ENCODE data around the gene ERC2.
"Not testable (repeated sequence)": the region's sequence is repeated elsewhere in the genome, so short reads cannot be mapped to it uniquely, and the experiment has no call there.

Gene ERC2

DNA sequence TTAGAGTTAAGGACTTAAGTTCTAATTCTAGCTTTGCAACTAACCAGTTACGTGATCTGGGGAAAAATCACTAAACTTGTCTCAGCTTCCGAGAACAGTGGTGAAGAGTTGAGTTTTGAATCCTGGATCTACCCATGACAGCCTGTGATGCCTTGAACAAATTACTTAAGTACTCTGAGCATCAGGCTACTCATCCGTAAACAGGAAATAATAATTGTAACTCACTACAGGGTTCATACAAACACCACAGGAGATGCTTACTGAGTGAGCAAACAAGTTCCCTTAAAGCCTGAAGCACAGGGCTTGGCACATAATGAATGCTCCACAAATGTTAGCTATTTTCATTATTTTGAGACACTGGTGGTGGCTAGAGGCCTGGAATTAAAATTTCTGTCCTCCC, 158.8 kb downstream of the ERC2 start:
- no peak for DNase-seq (ENCODE audit: low read depth)

DNA sequence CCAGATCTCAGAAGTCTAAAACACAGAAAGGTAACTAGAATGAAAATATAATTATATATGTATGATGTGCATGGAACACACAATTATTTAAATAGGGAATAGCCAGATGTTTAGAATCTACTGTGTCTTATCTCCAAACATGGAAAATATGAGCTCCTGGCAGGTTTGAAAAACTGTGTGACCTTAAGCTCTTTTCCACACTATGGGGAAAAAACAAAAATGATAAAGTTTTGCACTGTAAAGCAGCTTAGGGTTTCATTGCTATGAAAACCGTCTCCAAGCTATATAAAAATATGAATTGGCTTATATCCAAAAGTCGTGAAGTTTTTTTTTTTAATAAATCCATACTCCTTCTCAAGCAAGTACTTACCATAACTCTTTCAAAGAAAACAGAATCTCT, 159.8 kb downstream of the ERC2 start:
- DNase-seq (ENCODE audit: low read depth) = no peak

DNA sequence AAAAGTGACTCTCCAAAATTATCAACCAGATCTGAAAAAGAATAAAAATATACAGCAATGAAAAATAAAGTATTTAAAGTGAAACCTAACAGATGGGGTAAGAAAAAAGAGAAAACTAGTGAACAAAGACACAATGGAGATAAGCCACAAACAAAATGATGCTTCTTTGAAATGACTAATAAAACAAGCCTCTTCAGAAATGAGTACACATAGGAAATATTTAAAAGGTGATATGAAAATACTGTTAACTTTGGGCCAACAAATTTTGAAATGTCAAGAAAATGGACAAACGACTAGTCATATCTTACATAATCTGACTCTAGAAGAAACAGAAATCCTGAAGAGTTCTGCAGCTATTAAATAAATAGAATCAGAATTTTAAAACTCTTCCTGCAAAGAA, 164.2 kb downstream of the ERC2 start:
- DNase-seq (ENCODE audit: low read depth) = no peak

DNA sequence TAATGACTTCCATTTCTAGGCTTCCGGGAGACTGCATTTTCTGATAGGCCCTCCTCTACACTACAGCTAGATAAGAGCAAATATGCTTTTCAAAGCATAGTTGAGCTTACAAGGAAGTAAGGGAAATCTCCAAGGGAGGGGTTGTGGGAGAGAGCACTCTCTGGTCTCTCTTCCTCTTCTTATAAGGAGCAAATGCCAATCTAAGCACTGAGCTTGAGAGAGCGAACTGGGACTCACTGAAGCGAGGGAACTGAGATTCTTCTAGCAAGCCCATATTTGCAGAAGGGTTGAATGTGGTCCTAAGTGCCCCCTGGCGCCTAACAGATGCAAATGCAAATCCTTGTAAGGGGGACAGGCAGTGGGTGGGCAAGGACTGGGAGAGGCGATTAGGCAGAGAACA, 164.8 kb downstream of the ERC2 start:
- no peak for DNase-seq (ENCODE audit: low read depth)

DNA sequence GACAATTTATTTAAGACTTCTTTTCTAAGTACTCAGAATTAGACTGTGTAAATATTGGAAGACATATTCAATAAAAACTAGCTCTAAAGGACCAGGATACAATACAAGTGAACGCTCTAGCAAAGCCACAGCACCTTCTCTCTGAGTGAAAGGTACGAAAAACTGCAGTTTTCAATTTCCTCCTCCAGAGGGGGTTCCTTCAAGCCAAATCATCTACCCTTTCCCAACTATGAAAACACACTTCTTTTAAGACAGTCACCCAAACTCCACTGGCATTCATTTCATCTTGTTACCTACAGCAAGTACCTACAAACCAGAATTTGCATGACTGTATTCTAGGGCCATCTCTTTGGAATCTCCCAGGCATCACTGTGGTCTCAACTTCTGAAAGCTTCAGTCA, 165.8 kb downstream of the ERC2 start:
- no peak for DNase-seq (ENCODE audit: low read depth)

DNA sequence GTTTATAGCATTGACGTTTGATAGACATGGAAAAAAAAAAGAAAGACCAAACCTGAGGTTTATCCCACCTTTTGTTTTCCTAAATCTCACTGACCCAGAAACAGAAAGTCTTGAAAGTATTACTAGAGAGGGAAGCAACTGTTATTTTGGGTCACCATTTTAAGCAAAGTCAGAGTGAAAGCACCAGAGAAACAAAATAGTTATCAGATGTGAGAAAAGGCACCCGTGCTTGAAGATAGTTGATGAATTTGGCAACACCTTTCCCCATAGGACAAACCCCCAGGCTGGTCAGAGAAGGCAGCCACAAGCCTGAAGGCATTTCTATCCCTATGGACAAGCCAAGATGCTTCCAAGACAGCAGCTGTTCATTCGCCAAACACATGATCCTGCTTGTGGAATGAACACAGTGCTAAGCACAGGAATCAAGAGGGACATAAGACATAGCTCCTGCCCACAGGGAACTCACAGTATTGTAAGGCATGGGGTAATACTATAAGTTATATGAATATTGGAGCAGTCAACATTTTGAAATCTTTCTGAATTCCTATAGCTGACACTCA, 170.9 kb downstream of the ERC2 start:
- DNase-seq (ENCODE audit: low read depth) = no peak

DNA sequence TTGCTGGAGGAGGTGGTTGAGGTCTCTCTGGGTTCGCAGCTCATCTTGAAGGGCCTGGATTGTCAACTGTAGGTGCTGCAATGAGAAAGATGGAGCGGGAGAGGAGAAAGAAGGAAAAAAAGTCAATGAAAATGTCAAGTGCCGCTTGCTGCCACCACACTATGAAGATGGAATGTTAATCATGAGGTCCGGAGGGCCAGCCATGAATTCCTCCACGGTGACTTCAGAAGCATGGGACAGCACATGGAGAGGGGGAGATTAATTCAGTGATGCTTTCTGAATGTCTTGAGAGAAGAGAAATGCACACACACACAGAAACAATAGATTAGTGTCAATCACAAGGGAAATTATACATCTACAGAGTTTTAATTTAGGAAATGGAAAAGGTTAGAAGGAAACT, 171.9 kb downstream of the ERC2 start:
- DNase-seq (ENCODE audit: low read depth) = no peak

DNA sequence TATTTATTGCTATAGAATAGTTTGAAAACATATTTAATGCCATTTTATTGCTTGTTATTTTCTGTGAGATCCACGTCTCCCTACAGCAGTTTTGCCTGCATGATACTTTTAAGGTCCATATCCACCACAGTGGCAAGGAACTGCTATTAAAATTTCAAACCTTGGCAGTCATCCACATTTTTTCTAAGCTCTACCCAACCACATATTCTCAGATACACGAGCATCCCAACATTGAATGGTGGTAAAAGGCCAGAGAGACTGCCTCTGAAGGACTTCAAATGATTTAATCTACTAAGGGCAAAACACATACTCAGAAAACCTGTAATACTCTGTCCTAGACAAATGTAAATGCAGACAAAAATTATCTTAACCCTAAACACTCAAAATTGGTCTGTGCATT, 173.1 kb downstream of the ERC2 start:
- DNase-seq (ENCODE audit: low read depth) = no peak

DNA sequence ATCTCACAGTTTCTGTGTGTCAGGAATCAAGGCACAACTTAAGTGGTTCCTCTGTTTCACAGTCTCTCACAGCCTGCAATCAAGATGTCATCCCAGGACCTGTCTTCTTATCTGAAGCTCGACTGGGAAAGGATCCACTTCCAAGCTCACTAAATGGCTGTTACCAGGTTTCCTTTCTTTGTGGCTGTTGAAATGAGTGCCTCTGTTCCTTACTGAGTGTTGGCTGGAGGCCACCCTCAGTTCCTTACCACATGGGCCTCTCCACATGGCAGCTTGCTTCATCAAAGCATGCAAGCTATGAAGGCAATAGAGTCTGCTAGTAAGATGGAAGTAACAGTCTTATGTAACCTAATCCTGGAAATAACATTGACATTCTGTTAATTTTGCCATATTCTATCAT, 174.0 kb downstream of the ERC2 start:
- no peak for DNase-seq (ENCODE audit: low read depth)

DNA sequence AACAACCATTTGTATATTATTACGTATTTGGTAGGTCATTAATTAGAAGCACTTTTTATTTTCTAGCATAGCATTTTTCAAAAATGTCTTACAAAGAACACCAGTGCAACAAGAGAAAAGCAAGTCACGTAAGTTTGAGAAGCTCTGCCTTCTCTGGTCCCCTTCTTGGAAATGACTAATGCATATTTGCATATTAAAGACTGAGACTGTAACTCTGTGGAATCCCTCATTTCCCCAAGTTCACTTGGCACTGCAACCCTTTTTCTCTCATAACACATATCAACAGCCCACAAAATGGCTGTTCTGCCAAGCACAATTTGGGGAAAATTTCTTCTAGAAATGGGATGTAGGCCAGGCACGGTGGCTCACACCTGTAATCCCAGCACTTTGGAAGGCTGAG, 176.3 kb downstream of the ERC2 start:
- DNase-seq (ENCODE audit: low read depth) = no peak

DNA sequence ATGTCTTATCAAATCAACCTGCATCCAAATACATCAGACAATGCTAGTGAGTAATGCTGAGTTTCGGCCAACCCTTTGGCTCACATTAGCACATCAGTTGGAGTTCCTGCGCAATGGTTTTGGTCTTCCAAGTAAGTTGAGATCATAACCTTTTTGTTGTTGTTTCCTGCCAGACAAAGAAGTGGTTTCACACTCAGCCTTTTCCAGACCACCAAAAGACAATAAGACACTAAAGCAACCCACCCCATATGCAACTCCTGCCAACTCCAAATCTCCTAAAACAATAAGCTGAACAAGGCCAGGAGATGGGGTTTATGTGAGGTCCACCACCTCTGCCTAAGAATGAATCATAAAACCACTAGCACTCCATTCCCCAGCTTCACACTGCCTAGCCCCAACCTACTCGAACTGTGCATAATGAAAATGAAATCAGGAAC, 177.0 kb downstream of the ERC2 start:
- DNase-seq (ENCODE audit: low read depth) = no peak

DNA sequence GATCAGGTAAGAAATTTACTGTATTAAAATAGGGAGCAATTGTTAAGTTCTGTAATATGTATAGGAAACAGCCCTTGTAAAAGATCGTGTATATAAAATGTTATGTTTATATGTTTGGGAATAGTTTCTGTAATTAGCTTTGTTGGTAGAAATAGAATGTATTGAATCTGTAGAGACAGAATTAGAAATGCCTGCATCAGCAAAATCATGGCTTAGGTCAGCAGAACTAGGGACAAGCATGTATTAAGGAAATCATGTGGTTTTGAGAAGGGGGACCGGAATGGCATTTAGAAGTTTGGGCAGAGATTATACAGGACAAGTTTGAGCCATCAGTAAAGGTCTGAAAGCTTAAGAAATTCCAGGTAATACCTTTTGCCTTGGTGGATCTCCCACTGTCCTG, 177.9 kb downstream of the ERC2 start:
- no peak for DNase-seq (ENCODE audit: low read depth)

DNA sequence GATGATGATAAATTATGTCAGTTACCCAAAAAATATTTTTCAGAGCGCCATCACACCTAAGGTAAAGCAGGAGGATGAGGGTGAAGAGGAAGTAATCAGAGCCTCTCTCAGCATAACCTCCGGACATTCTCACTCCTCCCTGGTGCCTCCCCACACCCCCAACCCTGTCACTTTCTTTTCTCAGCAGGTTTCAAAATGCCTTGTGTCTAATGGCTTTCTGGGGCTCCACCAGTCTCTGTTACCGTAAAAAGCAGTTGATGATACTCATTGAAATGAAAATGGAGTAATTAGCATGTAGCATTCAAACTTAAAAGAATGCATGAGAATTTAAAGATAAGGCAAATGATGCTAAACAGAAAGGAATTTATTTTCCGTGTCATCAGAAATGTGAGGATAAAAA, 180.0 kb downstream of the ERC2 start:
- DNase-seq (ENCODE audit: low read depth) = no peak

DNA sequence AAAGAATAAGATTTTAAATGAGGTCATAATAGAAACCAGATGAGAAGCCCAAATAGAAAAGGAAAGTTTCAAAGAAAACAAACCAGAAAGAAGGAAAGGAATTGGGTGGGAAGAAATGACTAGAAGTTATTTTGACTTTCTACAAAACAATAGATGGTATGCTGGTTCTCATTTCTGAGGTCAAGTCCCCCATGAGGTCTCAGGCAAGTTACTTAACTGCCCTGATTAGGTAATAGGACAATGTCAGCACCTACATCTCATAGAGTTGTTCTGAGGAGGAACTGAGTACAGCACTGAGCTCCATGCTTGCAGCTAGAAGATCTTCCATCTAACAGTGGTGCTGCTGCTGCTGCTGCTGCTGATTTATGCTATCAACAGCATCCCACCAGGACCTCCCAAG, 185.9 kb downstream of the ERC2 start:
- DNase-seq (ENCODE audit: low read depth) = no peak

DNA sequence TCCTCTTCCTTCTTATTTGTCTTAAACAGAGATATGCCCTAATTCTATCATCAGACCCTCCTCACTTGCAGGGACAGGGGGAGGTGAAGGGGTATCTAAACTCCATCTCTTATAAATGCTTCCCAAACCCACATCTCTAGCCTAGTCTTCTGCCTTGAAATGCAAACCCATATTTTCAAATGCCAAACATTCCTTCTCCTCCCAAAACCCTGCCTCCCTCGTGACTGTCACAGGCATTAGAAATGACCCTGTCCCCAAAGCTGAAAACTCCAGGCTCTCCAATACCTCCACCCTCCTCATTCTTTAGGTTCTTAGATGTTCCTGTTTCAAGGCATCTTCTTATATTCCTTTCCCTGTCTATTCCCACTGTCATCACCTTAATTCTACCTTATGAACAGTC, 191.0 kb downstream of the ERC2 start:
- no peak for DNase-seq (ENCODE audit: low read depth)

DNA sequence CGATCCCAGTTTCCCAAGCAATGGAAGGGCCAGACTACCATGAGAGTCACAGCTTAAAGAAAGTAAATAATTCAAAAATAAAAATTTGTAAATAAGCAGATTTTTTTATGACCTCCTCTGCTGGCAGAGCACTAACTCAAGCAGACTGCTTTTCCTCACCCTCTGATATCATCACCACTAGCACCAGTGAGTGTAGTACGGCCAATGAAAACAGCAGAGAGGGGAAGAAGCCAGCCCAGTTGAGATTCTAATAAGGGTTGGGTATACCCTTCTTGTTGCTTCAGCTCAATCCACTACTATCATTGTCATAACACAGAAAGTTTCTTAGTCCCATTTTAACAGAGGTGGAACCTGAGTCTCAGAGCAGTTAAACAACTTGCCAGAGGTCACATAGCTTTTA, 193.1 kb downstream of the ERC2 start:
- no peak for DNase-seq (ENCODE audit: low read depth)

DNA sequence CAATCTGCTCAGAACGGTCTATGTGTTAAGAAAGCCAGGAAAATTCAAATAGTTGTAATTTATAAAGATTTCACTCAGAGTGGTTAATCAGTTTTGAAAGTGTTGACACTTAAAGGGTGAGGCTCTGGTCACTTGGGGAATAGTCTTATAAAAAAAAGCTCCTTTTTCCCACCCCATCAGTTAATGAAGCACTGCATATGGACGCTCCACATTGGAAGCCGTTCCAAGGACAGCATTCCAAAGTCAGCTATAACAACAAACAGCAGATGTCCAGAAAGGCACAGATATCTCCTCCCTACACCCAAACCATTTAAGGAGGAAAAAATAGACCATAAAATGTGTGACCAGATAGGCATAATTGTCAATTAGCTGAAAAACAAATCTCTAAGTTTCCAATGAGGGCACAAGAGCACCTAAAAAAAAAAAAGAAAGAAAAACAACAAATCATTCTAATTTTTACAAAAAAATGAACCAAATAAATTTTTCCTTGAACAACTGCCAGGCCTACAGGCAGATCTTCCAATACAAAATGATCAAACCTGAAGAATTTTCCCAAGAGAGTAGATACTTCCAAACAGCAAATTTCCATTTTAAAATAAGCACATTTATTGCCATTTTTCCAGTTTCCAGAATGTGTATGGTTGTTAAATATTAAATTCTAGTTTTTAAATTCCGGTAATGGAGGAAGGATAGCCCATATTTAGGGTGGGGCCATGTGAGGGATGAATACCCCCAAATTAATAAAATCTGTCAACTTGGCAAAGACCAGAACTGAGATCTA, 198.3 kb downstream of the ERC2 start:
- DNase-seq (ENCODE audit: low read depth) = no peak

DNA sequence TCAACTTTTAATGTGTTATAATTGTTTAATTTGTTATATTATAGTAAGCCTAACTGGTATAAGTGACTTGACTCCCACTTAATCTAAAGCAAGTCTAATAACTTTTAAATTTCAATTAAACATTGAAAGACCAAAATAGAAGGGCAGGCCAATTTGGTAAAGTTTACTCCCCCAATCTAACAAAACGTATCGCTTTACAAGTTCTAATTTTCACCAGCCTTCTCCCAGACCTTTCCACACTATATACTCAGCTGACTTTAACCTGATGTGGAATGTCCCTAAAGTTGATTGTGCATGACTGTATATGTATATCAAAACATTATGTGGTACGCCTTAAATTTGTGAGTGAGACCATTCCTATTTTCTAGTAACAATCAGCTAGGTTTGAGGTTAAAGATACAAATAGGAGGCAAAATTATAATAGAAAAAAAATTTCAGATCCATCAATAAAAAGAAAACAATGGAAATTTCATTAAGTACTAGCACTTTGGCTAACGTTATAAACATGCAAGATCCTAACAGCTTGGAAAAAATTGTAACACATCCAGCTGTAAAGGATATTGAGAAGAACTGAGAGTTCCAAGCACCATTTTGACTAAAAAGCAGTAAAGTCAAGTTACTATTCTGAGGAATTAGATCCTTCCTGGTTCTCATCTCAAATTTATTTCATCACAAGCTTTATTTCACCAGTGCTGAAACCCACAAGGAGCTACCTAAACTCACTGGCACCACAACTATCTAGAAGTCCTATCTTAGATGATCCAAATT, 199.5 kb downstream of the ERC2 start:
- no peak for DNase-seq (ENCODE audit: low read depth)

DNA sequence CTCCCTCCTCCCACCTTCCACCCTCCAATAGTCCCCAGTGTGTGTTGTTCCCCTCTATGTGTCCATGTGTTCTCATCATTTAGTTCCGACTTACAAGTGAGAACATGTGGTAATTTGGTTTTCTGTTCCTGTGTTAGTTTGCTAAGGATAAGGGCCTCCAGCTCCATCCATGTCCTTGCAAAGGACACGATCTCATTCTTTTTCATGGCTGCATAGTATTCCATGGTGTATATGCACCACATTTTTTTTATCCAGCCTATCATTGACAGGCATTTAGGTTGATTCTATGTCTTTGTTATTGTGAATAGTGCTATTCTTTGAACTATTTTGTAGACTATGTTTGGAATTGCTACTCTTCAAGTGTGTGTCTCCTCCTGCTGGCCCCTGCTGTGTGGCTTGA, 206.4 kb downstream of the ERC2 start:
- DNase-seq (ENCODE audit: low read depth) = not testable (repeated sequence)

DNA sequence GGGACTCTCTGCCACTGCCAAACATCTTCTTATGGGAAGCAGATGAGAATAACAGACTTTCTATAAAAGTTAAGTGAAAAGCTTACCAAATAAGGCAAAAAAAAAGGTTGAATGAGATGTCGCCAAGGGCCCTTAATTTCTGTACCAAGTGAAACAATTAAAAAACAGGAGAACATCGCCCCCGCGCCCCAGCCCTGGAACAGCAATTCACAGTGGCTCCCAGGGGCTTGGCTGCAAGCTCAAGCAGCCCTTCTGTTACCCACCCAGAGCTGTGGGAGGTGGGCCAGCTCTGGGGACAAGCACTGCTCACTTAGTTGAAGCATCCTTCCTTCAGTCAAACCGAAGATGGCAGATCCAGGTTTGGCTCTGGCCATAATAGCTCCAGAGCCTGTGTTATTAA, 208.0 kb downstream of the ERC2 start:
- DNase-seq (ENCODE audit: low read depth) = no peak

DNA sequence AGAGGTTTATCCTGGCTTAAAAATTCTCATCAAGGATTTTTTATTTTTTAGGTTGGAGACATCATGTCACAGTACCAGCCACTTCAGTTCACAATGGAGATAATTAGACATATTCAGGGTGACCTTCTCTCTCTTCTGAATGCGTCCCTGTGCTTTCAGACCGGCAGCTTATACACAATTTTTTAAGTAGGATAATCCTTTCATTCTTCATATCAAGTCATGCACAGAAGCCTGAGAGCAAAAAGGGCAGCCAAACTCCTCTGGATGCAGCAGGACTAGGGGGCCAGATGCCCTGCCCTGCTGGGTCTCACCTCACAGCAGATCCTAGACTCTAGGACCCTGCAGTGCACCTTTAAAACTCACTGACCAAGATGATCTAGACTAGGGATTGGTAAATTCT, 210.4 kb downstream of the ERC2 start:
- DNase-seq (ENCODE audit: low read depth) = no peak

DNA sequence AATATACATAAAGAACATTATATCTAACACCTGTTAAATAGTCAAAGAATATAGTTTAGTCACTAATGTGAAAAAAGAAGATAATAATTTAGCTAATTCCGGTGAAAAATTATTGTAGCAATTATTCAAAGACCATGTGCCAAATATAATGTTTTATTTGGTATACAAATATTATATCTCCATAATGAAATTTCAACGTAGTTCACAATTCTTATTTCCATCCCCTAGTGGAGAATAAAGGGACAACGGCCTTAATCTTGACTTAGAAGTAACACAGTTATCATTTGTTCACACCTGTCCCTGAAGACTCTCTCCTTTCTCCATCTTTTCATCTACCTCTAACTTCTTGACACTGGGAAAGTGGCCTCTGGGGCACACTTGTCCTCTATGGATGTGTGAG, 213.4 kb downstream of the ERC2 start:
- DNase-seq (ENCODE audit: low read depth) = no peak

DNA sequence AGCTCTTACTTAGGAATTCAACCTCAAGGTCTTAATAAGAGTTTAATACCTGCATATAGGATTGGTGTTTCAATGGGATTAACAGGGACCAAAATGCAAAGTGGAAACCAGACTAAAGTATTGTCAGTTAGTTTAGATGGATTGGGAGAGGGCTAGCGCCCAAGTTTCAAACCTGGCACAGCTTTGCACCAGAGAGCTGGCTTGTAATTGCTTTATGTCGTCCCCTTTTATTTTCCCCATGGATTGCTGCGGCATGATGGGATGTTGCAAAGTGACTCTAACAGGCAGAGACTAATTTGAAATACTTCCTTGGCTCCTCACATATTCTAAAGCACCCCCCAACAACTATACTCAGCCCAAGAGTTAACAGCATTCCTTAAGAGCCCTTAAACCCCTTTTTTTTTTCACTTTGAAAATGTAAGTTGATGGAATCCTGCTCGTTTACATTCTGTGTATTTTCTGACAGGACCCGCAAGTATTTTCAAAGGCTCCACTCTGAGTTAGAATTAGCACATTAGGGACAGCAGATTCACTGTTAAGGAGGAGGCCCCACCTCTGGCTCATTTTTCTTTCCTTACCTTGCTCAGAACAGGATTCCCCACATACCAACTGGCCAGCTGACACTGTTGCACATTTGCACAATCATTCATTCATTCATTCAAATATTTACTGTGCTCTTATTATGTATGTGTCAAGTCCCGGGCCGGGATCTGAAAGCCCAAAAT, 214.2 kb downstream of the ERC2 start:
- no peak for DNase-seq (ENCODE audit: low read depth)

All from stimulated activated CD8-positive, alpha-beta memory T cell treated with anti-CD3 and anti-CD28 coated beads, Interleukin-4, amount 100 ng/mL, for 24 hours (primary cell).